CD8-positive, alpha-beta memory T cell (primary cell): ENCODE results near the gene OR1F1. TPM values are rescaled to one million over a fixed set of nuclear protein-coding genes. Genes with fewer than 3 reads are reported as not detected.
"Not testable (repeated sequence)": the region's sequence is repeated elsewhere in the genome, so short reads cannot be mapped to it uniquely, and the experiment has no call there.

ENCODE experiments used
- CTCF ChIA-PET: fragments of 350-600 bp; sonication (Branson Sonifier 250); formaldehyde crosslinking; loops from one replicate; lab custom pipeline; 2021; ENCODE audit warnings: antibody characterized with exemption; lab: Charles Lee
- POLR2A ChIA-PET: fragments of 350-600 bp; sonication (Branson Sonifier 250); formaldehyde crosslinking; loops from one replicate; lab custom pipeline; 2021; ENCODE audit warnings: antibody characterized with exemption; lab: Charles Lee
- DNase-seq, 5 donors: peaks; one replicate each; pipeline versions ENCODE4 v3.0.0 to v3.0.0-alpha.2; 2020 to 2022; ENCODE audit warnings: mixed read lengths in 1 of 5
- H3K27ac ChIP-seq: one replicate; pipeline ENCODE4 v1.7.0; 2013; ENCODE audit warnings: low read depth, mild to moderate bottlenecking, low read length, moderate library complexity
- H3K27me3 ChIP-seq: 2 replicates; pipeline ENCODE4 v1.7.0; 2013; ENCODE audit warnings: low read length, mild to moderate bottlenecking; ENCODE audit not compliant: insufficient read depth, poor library complexity, severe bottlenecking
- H3K36me3 ChIP-seq: 2 replicates; pipeline ENCODE4 v1.7.0; 2013; ENCODE audit warnings: mild to moderate bottlenecking, low read length, moderate library complexity; ENCODE audit not compliant: insufficient read depth
- H3K4me1 ChIP-seq: 2 replicates; pipeline ENCODE4 v1.7.0; 2013; ENCODE audit warnings: mild to moderate bottlenecking, low read length, moderate library complexity; ENCODE audit not compliant: insufficient read depth
- H3K4me3 ChIP-seq: 2 replicates; pipeline ENCODE4 v1.7.0; 2013; ENCODE audit warnings: mild to moderate bottlenecking, low read length
- H3K9me3 ChIP-seq: 2 replicates; pipeline ENCODE4 v1.7.0; 2013; ENCODE audit warnings: mild to moderate bottlenecking, low read length
- H3K27ac Mint-ChIP-seq, 8 donors: one replicate each; pipeline ENCODE4 v1.8.0; 2020 to 2021; ENCODE audit warnings: mixed read lengths in 8 of 8, mild to moderate bottlenecking in 6 of 8, inconsistent platforms in 3 of 8, moderate library complexity in 3 of 8
- H3K27me3 Mint-ChIP-seq, 2 donors: one replicate each; pipeline ENCODE4 v1.8.0; 2020 to 2021; ENCODE audit warnings: mixed read lengths in 2 of 2, mild to moderate bottlenecking in 1 of 2, moderate library complexity in 1 of 2
- H3K36me3 Mint-ChIP-seq, 3 donors: one replicate each; pipeline ENCODE4 v1.8.0; 2020 to 2021; ENCODE audit warnings: mixed read lengths in 3 of 3, inconsistent platforms in 1 of 3, mild to moderate bottlenecking in 1 of 3
- H3K4me1 Mint-ChIP-seq, 3 donors: one replicate each; pipeline ENCODE4 v1.8.0; 2020 to 2021; ENCODE audit warnings: mixed read lengths in 3 of 3, inconsistent platforms in 1 of 3, mild to moderate bottlenecking in 1 of 3
- H3K4me3 Mint-ChIP-seq, 7 donors: one replicate each; pipeline ENCODE4 v1.8.0; 2020 to 2021; ENCODE audit warnings: mixed read lengths in 7 of 7, mild to moderate bottlenecking in 6 of 7, moderate library complexity in 4 of 7, inconsistent platforms in 2 of 7
- H3K9me3 Mint-ChIP-seq, 5 donors: one replicate each; pipeline ENCODE4 v1.8.0; 2020 to 2022; ENCODE audit warnings: mixed read lengths in 5 of 5, mild to moderate bottlenecking in 3 of 5, moderate library complexity in 2 of 5, inconsistent platforms in 1 of 5
- polyA plus RNA-seq: library from polyadenylated mRNA; unstranded; fragments of 300-500 nt; fragmentation: Illumina TruSeq; gene quantifications from one replicate; pipeline ENCODE4 v1.2.3, GENCODE V29; 2021
- total RNA-seq, 2 experiments: library from RNA; stranded (reverse); gene quantifications; one replicate each; pipeline ENCODE4 v1.2.3, GENCODE V29; 2021

Gene OR1F1
- total RNA-seq, result not detected
- polyA plus RNA-seq, result not detected

- ChIA-PET POLR2A (no interaction called here), CTCF (interaction anchor here (1.0 kb wide), 1 partner anchor 38 kb away, joined by 3 read pairs; no protein-coding TSS in a partner anchor)
- H3K27ac Mint-ChIP-seq, result peak within 1 kb of the TSS; percentile 50 to 87 (median 72)
- H3K36me3 Mint-ChIP-seq, result peaks cover 0 to 4% (median 0%) of the 10 kb centered on the region in 3 donors
- H3K36me3 ChIP-seq, result no peaks in the 10 kb centered on the region
- H3K9me3 ChIP-seq, result no peaks in the 10 kb centered on the region
- peaks cover 58% of the 10 kb centered on the region for H3K4me1 ChIP-seq
- H3K4me3 Mint-ChIP-seq, result peak within 1 kb of the TSS; percentile 72 to 92 (median 78)
- H3K4me3 ChIP-seq, result peak within 1 kb of the TSS; percentile 43
- peaks cover 69% of the 10 kb centered on the region for H3K27me3 ChIP-seq
- DNase-seq, result peak; percentile 33 to 73 (median 64)
- H3K9me3 Mint-ChIP-seq, result peaks cover 0 to 11% (median 6%) of the 10 kb centered on the region in 5 donors
- peaks cover 67 to 74% of the 10 kb centered on the region in 2 donors for H3K27me3 Mint-ChIP-seq
- peaks cover 51 to 57% (median 52%) of the 10 kb centered on the region in 3 donors for H3K4me1 Mint-ChIP-seq
- H3K27ac ChIP-seq, result peak within 1 kb of the TSS; percentile 31
Measured at GRCh38 chr16:3187798-3188674, at the start of gene OR1F1. Gene OR1F1, plus strand, starts transcription at chr16:3188204.

GRCh38 chr16:3138342-3138741, 49.7 kb upstream of the OR1F1 start:
- H3K36me3 ChIP-seq, result no peaks in the 10 kb centered on the region
- Mint-ChIP-seq H3K36me3 (peaks cover 0 to 61% (median 4%) of the 10 kb centered on the region in 3 donors), H3K4me1 (peaks cover 16 to 25% (median 21%) of the 10 kb centered on the region in 3 donors), H3K9me3 (no peaks in the 10 kb centered on the region), H3K27me3 (no peaks in the 10 kb centered on the region), H3K4me3 (no peak overlapping the region), H3K27ac (peak overlapping the region in 1 of 8 donors; percentile 73)
- no peak overlapping the region for H3K27ac ChIP-seq
- H3K27me3 ChIP-seq, result no peaks in the 10 kb centered on the region
- no peak for DNase-seq
- no peaks in the 10 kb centered on the region for H3K9me3 ChIP-seq
- ChIA-PET POLR2A (no interaction called here), CTCF (interaction anchor here (1.7 to 14.6 kb wide), 3 partner anchors 9 to 107 kb away, joined by 4 to 218 read pairs (median 123); partner anchors contain the start of gene BICDL2)
- H3K4me3 ChIP-seq, result no peak overlapping the region
- peaks cover 17% of the 10 kb centered on the region for H3K4me1 ChIP-seq

- Mint-ChIP-seq H3K4me1 (peaks cover 13 to 22% (median 18%) of the 10 kb centered on the region in 3 donors), H3K27me3 (no peaks in the 10 kb centered on the region), H3K36me3 (peaks cover 0 to 61% (median 4%) of the 10 kb centered on the region in 3 donors), H3K9me3 (no peaks in the 10 kb centered on the region), H3K27ac (peak overlapping the region in 3 of 8 donors; percentile 70 to 82 (median 73)), H3K4me3 (peak overlapping the region in 3 of 7 donors; percentile 38 to 62 (median 56))
- Histone ChIP-seq H3K4me3 (no peak overlapping the region), H3K9me3 (no peaks in the 10 kb centered on the region), H3K27ac (no peak overlapping the region), H3K4me1 (peaks cover 14% of the 10 kb centered on the region), H3K36me3 (no peaks in the 10 kb centered on the region), H3K27me3 (no peaks in the 10 kb centered on the region)
- CTCF ChIA-PET, result interaction anchor here (1.1 to 1.7 kb wide), 2 partner anchors 80 to 107 kb away, joined by 3 to 4 read pairs; no protein-coding TSS in a partner anchor
- DNase-seq, result no peak
- POLR2A ChIA-PET, result no interaction called here
Measured at GRCh38 chr16:3138823-3139426, 49.1 kb upstream of the OR1F1 start.

GRCh38 chr16:3139561-3139960, 48.4 kb upstream of the OR1F1 start:
- H3K4me3 Mint-ChIP-seq, H3K9me3 Mint-ChIP-seq, H3K4me3 ChIP-seq, H3K36me3 ChIP-seq, DNase-seq, H3K27me3 Mint-ChIP-seq, H3K27me3 ChIP-seq, H3K9me3 ChIP-seq, H3K27ac ChIP-seq: not testable (repeated sequence)
- Mint-ChIP-seq H3K36me3 (peaks cover 0 to 58% (median 4%) of the 10 kb centered on the region in 3 donors), H3K27ac (peak overlapping the region in 1 of 8 donors; percentile 14), H3K4me1 (peaks cover 11 to 18% (median 15%) of the 10 kb centered on the region in 3 donors)
- ChIA-PET POLR2A (interaction anchor here (0.7 kb wide), 1 partner anchor 17 kb away, joined by 3 read pairs; no protein-coding TSS in a partner anchor), CTCF (interaction anchor here (1.1 to 1.7 kb wide), 4 partner anchors 10 to 108 kb away, joined by 3 to 5 read pairs (median 4); no protein-coding TSS in a partner anchor)
- peaks cover 11% of the 10 kb centered on the region for H3K4me1 ChIP-seq

GRCh38 chr16:3140603-3141427, 47.2 kb upstream of the OR1F1 start:
- peaks cover 5% of the 10 kb centered on the region for H3K4me1 ChIP-seq
- no peaks in the 10 kb centered on the region for H3K9me3 Mint-ChIP-seq
- no peaks in the 10 kb centered on the region for H3K9me3 ChIP-seq
- H3K4me3 Mint-ChIP-seq, result no peak overlapping the region
- H3K27ac ChIP-seq, result no peak overlapping the region
- no peak overlapping the region for H3K4me3 ChIP-seq
- no peak for DNase-seq
- peaks cover 5 to 8% (median 7%) of the 10 kb centered on the region in 3 donors for H3K4me1 Mint-ChIP-seq
- ChIA-PET POLR2A (no interaction called here), CTCF (interaction anchor here (0.6 to 1.5 kb wide), 4 partner anchors 9 to 11 kb away, joined by 3 to 5 read pairs (median 4); no protein-coding TSS in a partner anchor)
- H3K36me3 Mint-ChIP-seq, result peaks cover 0 to 51% (median 4%) of the 10 kb centered on the region in 3 donors
- H3K36me3 ChIP-seq, result no peaks in the 10 kb centered on the region
- no peaks in the 10 kb centered on the region for H3K27me3 ChIP-seq
- no peaks in the 10 kb centered on the region for H3K27me3 Mint-ChIP-seq
- no peak overlapping the region for H3K27ac Mint-ChIP-seq

- no peaks in the 10 kb centered on the region for H3K9me3 ChIP-seq
- CTCF ChIA-PET, result interaction anchor here (11.0 kb wide), 1 partner anchor 9 kb away, joined by 123 read pairs; the partner anchor contains the start of gene ZNF213
- Mint-ChIP-seq H3K4me1 (peaks cover 0 to 4% (median 2%) of the 10 kb centered on the region in 3 donors), H3K27ac (no peak overlapping the region), H3K27me3 (no peaks in the 10 kb centered on the region), H3K9me3 (no peaks in the 10 kb centered on the region), H3K36me3 (peaks cover 0 to 50% (median 4%) of the 10 kb centered on the region in 3 donors), H3K4me3 (peak overlapping the region in 1 of 7 donors; percentile 70)
- no peak for DNase-seq
- H3K27ac ChIP-seq, result no peak overlapping the region
- H3K4me3 ChIP-seq, result no peak overlapping the region
- POLR2A ChIA-PET, result no interaction called here
- no peaks in the 10 kb centered on the region for H3K27me3 ChIP-seq
- H3K36me3 ChIP-seq, result no peaks in the 10 kb centered on the region
- H3K4me1 ChIP-seq, result no peaks in the 10 kb centered on the region
Measured at GRCh38 chr16:3141781-3142311, 46.2 kb upstream of the OR1F1 start.

- CTCF ChIA-PET, result interaction anchor here (0.5 to 11.0 kb wide), 2 partner anchors 10 to 74 kb away, joined by 3 to 123 read pairs; partner anchors contain the start of gene ZNF213
- peaks cover 0 to 4% (median 0%) of the 10 kb centered on the region in 3 donors for H3K4me1 Mint-ChIP-seq
- Histone ChIP-seq H3K36me3 (no peaks in the 10 kb centered on the region), H3K27ac (no peak overlapping the region), H3K9me3 (no peaks in the 10 kb centered on the region), H3K27me3 (no peaks in the 10 kb centered on the region), H3K4me3 (no peak overlapping the region), H3K4me1 (no peaks in the 10 kb centered on the region)
- DNase-seq, result no peak
- H3K36me3 Mint-ChIP-seq, result peaks cover 0 to 47% (median 4%) of the 10 kb centered on the region in 3 donors
- H3K27ac Mint-ChIP-seq, result no peak overlapping the region
- H3K4me3 Mint-ChIP-seq, result peak overlapping the region in 1 of 7 donors; percentile 70
- H3K27me3 Mint-ChIP-seq, result no peaks in the 10 kb centered on the region
- POLR2A ChIA-PET, result no interaction called here
- H3K9me3 Mint-ChIP-seq, result no peaks in the 10 kb centered on the region
Measured at GRCh38 chr16:3142327-3142726, 45.7 kb upstream of the OR1F1 start.
